GM21360 (cell line): ENCODE data around the gene IL18RAP.
A peak's percentile ranks its signal among the peaks of the same experiment; 100 is the strongest.

Experiments
- ATAC-seq: cut with Tn5 transposase; IDR thresholded peaks from one replicate; pipeline ENCODE4 v1.9.1; 2021; ENCODE audit warnings: mild to moderate bottlenecking, moderate library complexity; ENCODE audit not compliant: unreplicated experiment

Gene IL18RAP

GRCh38 chr2:102422910-102423309 lies at the start of gene IL18RAP:
Gene IL18RAP (plus strand): TSS chr2:102423160. CDS start chr2:102423278, 118 bp downstream.
- ATAC-seq = no peak

GRCh38 chr2:102376052-102376591 lies 46.8 kb upstream of the IL18RAP start:
- ATAC-seq = no peak

GRCh38 chr2:102383722-102384121 lies 39.2 kb upstream of the IL18RAP start:
- ATAC-seq = no peak

- no peak for ATAC-seq
Measured at GRCh38 chr2:102385522-102385921, 37.4 kb upstream of the IL18RAP start.

GRCh38 chr2:102386004-102386403 lies 37.0 kb upstream of the IL18RAP start:
- no peak for ATAC-seq

GRCh38 chr2:102386867-102387541 lies 36.0 kb upstream of the IL18RAP start:
- ATAC-seq = no peak

- no peak for ATAC-seq
Measured at GRCh38 chr2:102387763-102388546, 35.0 kb upstream of the IL18RAP start.

GRCh38 chr2:102391565-102391964 lies 31.4 kb upstream of the IL18RAP start:
- no peak for ATAC-seq

GRCh38 chr2:102392096-102392495 lies 30.9 kb upstream of the IL18RAP start:
- ATAC-seq = no peak

- no peak for ATAC-seq
Measured at GRCh38 chr2:102392942-102393341, 30.0 kb upstream of the IL18RAP start.

GRCh38 chr2:102396012-102396411 lies 26.9 kb upstream of the IL18RAP start:
- ATAC-seq = no peak

- no peak for ATAC-seq
Measured at GRCh38 chr2:102397209-102397608, 25.8 kb upstream of the IL18RAP start.

- ATAC-seq = no peak
Measured at GRCh38 chr2:102399499-102400141, 23.3 kb upstream of the IL18RAP start.

GRCh38 chr2:102401456-102401855 lies 21.5 kb upstream of the IL18RAP start:
- no peak for ATAC-seq

GRCh38 chr2:102401865-102402264 lies 21.1 kb upstream of the IL18RAP start:
- ATAC-seq = no peak

- no peak for ATAC-seq
Measured at GRCh38 chr2:102410952-102411351, 12.0 kb upstream of the IL18RAP start.

- ATAC-seq = no peak
Measured at GRCh38 chr2:102412199-102412598, 10.8 kb upstream of the IL18RAP start.

GRCh38 chr2:102417946-102418345 lies 5.0 kb upstream of the IL18RAP start:
- ATAC-seq = peak; percentile 20

- peak; percentile 76 for ATAC-seq
Measured at GRCh38 chr2:102418421-102418961, 4.5 kb upstream of the IL18RAP start.

GRCh38 chr2:102420290-102420689 lies 2.7 kb upstream of the IL18RAP start:
- no peak for ATAC-seq
